Measurements from ENCODE around the gene DPYSL3. TPM values are rescaled to one million over a fixed set of nuclear protein-coding genes. Genes with fewer than 3 reads are reported as not detected.

Gene DPYSL3
- total RNA-seq, 1 experiment from 2014 or later: 17.2 TPM

- intact Hi-C loops (cut with micrococcal nuclease): loop anchor here (10.0 kb wide), 1 partner anchor 363 kb away; no protein-coding TSS in a partner anchor
- TF ChIP-seq, protein P1, sequence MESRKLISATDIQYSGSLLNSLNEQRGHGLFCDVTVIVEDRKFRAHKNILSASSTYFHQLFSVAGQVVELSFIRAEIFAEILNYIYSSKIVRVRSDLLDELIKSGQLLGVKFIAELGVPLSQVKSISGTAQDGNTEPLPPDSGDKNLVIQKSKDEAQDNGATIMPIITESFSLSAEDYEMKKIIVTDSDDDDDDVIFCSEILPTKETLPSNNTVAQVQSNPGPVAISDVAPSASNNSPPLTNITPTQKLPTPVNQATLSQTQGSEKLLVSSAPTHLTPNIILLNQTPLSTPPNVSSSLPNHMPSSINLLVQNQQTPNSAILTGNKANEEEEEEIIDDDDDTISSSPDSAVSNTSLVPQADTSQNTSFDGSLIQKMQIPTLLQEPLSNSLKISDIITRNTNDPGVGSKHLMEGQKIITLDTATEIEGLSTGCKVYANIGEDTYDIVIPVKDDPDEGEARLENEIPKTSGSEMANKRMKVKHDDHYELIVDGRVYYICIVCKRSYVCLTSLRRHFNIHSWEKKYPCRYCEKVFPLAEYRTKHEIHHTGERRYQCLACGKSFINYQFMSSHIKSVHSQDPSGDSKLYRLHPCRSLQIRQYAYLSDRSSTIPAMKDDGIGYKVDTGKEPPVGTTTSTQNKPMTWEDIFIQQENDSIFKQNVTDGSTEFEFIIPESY (IDR thresholded peaks at IDR 0.05; ENCODE audit: extremely low read depth, insufficient replicate concordance, low read length): no peak
- TF ChIP-seq MAX (IDR thresholded peaks at IDR 0.05): no peak
- no peak for TF ChIP-seq JUND (IDR thresholded peaks at IDR 0.05)
- TF ChIP-seq ZFX (IDR thresholded peaks at IDR 0.05): no peak
- no peak for TF ChIP-seq YY1 (IDR thresholded peaks at IDR 0.05; ENCODE audit: extremely low read depth, insufficient replicate concordance, low read depth, low read length)
- TF ChIP-seq ZNF274 (IDR thresholded peaks at IDR 0.05; ENCODE audit: low read depth, low read length): no peak
- no peak for TF ChIP-seq CEBPB (IDR thresholded peaks at IDR 0.05; ENCODE audit: low read depth)
- no peak for TF ChIP-seq EGR1 (IDR thresholded peaks at IDR 0.05; ENCODE audit: low read depth)
- TF ChIP-seq FOSL1 (IDR thresholded peaks at IDR 0.05; ENCODE audit: low read depth): no peak
- no peak for TF ChIP-seq POLR2A (IDR thresholded peaks at IDR 0.05; ENCODE audit: borderline replicate concordance, extremely low read depth, insufficient read depth, insufficient read length)
- TF ChIP-seq SRF (IDR thresholded peaks at IDR 0.05; ENCODE audit: low read depth): no peak
- TF ChIP-seq SIN3A (IDR thresholded peaks at IDR 0.05; ENCODE audit: low read depth): no peak
- no peak for TF ChIP-seq EZH2phosphoT487 (IDR thresholded peaks at IDR 0.05; ENCODE audit: borderline replicate concordance)
- no peak for TF ChIP-seq EZH2 (IDR thresholded peaks at IDR 0.05)
- TF ChIP-seq CTCF (IDR thresholded peaks at IDR 0.05 in 2 of 3, conservative IDR thresholded peaks at IDR 0.05 in 1 of 3; ENCODE audit: borderline replicate concordance in 1 of 3, insufficient read depth in 1 of 3, low read depth in 2 of 3, low read length in 2 of 3): no peak
- TF ChIP-seq CBX3 (IDR thresholded peaks at IDR 0.05; ENCODE audit: low read depth): no peak
- no peak for TF ChIP-seq RAD21 (IDR thresholded peaks at IDR 0.05; ENCODE audit: low read depth)
- TF ChIP-seq SP1 (IDR thresholded peaks at IDR 0.05; ENCODE audit: low read depth): no peak
- no peak for TF ChIP-seq ELF1 (IDR thresholded peaks at IDR 0.05; ENCODE audit: borderline replicate concordance, low read depth)
- no TSS peak for BruUV-seq (replicated peaks)
- H3K36me3 ChIP-seq (ENCODE audit: control insufficient read depth in 1 of 2, insufficient read depth in 2 of 2, low read length in 2 of 2): no peaks in the 10 kb centered on the region
- H2AFZ ChIP-seq (ENCODE audit: low read depth, low read length, poor library complexity, severe bottlenecking): no peak overlapping the region
- no peaks in the 10 kb centered on the region for H3K9me2 ChIP-seq (ENCODE audit: insufficient read depth)
- H3K27me3 ChIP-seq (ENCODE audit: insufficient read depth, low read length): no peaks in the 10 kb centered on the region
- no peak overlapping the region for H3K27ac ChIP-seq (ENCODE audit: low read depth, low read length)
- H3K4me1 ChIP-seq (ENCODE audit: control insufficient read depth in 1 of 2, insufficient read depth in 2 of 2, low read length in 2 of 2): no peaks in the 10 kb centered on the region
- RAD21 ChIA-PET (ENCODE audit: low non-redundant PET in 1 of 2, low total read pairs in 2 of 2, uncharacterized antibody in 2 of 2, unreplicated experiment in 2 of 2): no interaction called here
- no peaks in the 10 kb centered on the region for H4K20me1 ChIP-seq (ENCODE audit: insufficient read depth)
- H3K9ac ChIP-seq (ENCODE audit: low read length): no peak overlapping the region
- POLR2A ChIA-PET: no interaction called here
- DNase-seq (ENCODE audit: low read depth, low spot score): no peak
- CTCF ChIA-PET: no interaction called here
- no peaks in the 10 kb centered on the region for H3K79me2 ChIP-seq (ENCODE audit: insufficient read depth, low read length)
- H3K4me3 ChIP-seq (replicated peaks in 1 of 2; ENCODE audit: low read depth in 1 of 2, low read length in 2 of 2): no peak overlapping the region
- no peaks in the 10 kb centered on the region for H3K9me3 ChIP-seq (ENCODE audit: control insufficient read depth in 1 of 2, insufficient read depth in 1 of 2, low read depth in 1 of 2, low read length in 2 of 2)
- no peak for ATAC-seq
- no peak overlapping the region for H3K4me2 ChIP-seq (ENCODE audit: low read length)
These were observed 48.0 kb downstream of the DPYSL3 start for GRCh38 chr5:147461915-147462314.
